Coronary artery (tissue), 2 donors: ENCODE results near the gene CBX1.

Experiments
- DNase-seq: peaks from one replicate; pipeline ENCODE4 v3.0.0-alpha.2; 2017; ENCODE audit warnings: low spot score
- H3K27ac ChIP-seq, 2 donors: fragments of 200-600 bp; sonication (generic); one replicate each; pipeline ENCODE4 v1.5.1; 2016 to 2019
- H3K4me3 ChIP-seq: fragments of 200-600 bp; sonication (generic); 2 replicates; pipeline ENCODE4 v1.5.1; 2016; ENCODE audit warnings: mild to moderate bottlenecking, moderate library complexity
- TF ChIP-seq, protein P1 (sequence below): fragments of 200-600 bp; sonication (generic); IDR thresholded peaks from one replicate; pipeline ENCODE4 v1.5.1; 2019; ENCODE audit warnings: antibody characterized with exemption

Gene CBX1

DNA sequence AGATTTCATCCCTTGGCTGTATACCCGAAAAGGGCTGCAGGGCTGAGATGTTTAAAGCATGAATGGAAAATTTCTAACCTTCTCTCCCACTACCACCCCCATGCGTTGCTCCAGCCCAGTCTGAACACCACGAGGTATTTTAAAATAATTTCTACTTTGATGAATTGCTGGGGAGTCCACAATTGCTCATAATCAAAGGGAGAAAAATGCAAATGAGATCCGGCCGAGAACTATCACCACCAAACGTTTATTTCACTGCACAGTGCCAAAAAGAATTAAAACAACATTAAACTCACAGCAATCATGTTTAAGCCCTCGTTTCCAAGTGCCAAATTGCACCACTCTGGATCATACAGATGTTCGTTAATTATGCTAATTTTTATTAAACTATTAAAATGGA lies 43.0 kb upstream of the CBX1 start:
- no peak overlapping the region for H3K27ac ChIP-seq
- DNase-seq, result no peak
- TF ChIP-seq, protein P1, sequence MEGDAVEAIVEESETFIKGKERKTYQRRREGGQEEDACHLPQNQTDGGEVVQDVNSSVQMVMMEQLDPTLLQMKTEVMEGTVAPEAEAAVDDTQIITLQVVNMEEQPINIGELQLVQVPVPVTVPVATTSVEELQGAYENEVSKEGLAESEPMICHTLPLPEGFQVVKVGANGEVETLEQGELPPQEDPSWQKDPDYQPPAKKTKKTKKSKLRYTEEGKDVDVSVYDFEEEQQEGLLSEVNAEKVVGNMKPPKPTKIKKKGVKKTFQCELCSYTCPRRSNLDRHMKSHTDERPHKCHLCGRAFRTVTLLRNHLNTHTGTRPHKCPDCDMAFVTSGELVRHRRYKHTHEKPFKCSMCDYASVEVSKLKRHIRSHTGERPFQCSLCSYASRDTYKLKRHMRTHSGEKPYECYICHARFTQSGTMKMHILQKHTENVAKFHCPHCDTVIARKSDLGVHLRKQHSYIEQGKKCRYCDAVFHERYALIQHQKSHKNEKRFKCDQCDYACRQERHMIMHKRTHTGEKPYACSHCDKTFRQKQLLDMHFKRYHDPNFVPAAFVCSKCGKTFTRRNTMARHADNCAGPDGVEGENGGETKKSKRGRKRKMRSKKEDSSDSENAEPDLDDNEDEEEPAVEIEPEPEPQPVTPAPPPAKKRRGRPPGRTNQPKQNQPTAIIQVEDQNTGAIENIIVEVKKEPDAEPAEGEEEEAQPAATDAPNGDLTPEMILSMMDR, result no peak
- H3K4me3 ChIP-seq, result no peak overlapping the region

DNA sequence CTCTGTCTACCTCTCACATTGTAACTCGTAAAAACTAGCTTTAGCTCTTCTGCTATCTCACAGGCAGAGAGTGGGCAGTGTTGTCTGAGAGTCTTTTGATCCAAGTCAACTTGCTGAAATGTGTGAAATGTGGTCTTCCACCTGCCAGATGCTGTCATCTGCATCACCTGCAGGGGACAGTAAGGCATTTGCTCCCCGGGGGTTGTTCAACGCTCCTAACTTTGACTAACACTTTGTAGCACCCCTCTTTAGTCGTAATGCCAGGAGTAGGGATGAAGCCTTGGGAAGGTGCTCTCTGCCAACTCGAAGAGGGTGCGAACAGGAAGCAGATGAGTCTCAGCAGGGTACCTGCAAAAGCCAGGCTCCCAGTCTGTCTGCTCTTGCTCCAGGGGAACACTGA lies 42.4 kb upstream of the CBX1 start:
- no peak for DNase-seq
- no peak overlapping the region for H3K4me3 ChIP-seq
- H3K27ac ChIP-seq, result no peak overlapping the region
- TF ChIP-seq, protein P1, result no peak

DNA sequence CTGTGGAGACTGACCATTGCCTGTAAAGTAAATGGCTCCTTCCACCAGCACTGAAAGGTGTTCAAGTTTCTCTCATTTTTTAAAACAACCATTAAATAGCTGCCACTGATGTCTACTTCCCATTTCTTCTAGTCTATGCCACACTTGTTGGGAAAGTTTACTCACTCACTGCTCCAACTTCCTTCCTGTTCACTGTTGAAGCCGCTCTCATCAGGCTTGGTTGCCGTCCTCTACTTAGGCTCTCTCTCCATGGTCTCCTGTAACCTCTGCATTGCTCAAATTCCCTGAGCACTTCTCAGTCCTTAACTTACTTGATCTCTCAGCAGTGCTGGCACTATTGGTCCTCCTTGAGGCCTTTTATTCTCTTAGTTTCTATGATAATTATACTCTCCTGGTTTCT lies 38.7 kb upstream of the CBX1 start:
- TF ChIP-seq, protein P1, result no peak
- H3K4me3 ChIP-seq, result no peak overlapping the region
- DNase-seq, result no peak
- H3K27ac ChIP-seq, result peak overlapping the region in 1 of 2 donors; percentile 49

DNA sequence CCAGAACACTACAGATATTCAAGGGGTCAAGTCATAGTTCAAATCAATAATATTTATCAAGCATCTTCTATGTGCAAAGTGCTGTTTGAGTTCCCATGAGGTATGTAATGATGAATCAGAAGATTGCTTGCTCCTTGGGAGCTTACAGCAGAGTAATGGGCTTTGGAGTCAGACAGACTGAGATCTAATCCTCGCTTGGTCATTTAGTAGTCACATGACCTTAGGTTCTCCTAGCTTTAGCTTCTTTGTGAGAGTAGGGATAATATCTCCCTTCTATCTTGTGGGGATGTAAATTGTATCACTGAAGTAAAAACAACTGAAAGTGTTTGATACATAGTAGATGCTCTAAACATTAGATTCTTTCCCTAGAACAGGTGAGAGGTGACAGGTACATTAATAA lies 36.4 kb upstream of the CBX1 start:
- Histone ChIP-seq H3K27ac (no peak overlapping the region), H3K4me3 (no peak overlapping the region)
- DNase-seq, result no peak
- TF ChIP-seq, protein P1, result no peak

DNA sequence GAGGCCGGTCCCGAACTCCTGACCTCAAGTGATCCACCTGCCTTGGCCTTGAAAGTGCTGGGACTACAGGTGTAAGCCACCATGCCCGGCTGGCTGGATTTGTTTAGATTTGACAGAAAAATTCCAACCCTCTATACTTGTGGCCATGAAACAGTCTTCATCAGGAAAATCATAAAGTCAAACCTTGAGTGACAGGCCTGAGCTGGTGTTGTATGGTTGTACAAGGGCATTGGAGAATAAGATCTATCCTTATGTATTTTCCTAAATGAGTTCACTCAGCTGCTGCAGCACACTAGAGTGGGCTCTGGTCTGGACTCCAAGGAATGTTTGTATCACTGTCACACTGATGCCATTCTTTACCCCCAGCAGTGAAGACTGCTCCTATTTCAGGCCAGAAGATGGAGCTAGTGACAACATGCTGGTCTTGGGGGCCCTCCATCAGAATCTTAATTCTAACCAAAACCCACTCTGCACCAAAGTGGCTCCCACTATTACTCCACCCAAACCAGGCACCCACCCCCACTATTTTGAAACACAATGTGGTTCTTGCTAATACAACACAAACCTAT lies 33.7 kb upstream of the CBX1 start:
- Histone ChIP-seq H3K4me3 (no peak overlapping the region), H3K27ac (no peak overlapping the region)
- DNase-seq, result no peak
- TF ChIP-seq, protein P1, result no peak

DNA sequence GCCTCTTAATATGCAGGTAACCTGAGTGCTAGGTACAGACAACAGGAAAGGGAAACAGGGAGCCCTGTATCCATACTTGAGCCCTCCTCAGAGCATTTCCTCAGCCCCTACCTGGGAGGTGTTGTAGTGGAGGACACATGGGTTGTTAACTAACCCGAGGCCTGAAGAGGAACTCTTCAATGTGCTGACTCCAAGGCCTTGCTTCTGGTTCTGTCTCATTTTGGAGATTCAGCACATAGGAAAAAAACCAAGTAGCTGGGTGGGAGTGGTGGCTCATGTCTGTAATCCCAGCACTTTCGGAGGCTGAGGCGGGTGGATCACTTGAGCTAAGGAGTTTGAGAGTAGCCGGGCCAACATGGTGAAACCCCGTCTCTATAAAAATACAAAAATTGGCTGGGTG lies 31.1 kb upstream of the CBX1 start:
- DNase-seq, result no peak
- Histone ChIP-seq H3K4me3 (no peak overlapping the region), H3K27ac (peak overlapping the region in 1 of 2 donors; percentile 40)
- TF ChIP-seq, protein P1, result no peak

DNA sequence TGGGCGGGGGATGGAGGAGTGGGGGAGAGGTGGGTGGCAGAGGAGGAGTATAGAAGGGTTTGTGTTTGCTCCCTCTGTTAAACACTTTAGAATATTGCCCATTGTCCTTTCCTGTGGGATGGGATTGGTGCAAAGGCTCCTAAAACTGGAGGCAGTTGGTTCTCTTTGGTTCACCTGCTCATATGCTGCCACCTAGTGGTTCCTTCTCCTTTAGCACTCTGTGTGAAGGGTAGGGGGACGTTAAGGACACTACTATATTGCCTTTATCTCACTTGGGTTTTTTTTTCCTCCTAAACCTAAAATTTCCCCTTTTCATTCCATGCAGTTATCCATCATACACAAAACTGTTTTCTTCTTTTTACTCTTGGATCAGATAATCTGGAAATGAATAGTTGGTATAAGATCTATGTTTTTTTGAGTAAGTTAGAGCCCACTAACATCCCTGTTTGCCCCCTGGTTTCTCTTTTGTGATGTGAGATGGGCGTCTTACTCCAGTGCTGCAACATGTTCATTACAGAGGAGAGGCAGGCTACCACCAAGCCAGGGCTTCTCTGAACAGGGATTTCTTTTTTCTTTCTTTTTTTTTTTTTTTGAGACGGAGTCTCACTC lies 30.0 kb upstream of the CBX1 start:
- DNase-seq, result no peak

More for the DNA sequence above, 30.0 kb upstream of the CBX1 start:
- Histone ChIP-seq H3K4me3 (no peak overlapping the region), H3K27ac (no peak overlapping the region)
- TF ChIP-seq, protein P1, result peak; percentile 63
